HG02943 (cell line): Measurements from ENCODE around the gene MCC.
"Not testable (repeated sequence)": the region's sequence is repeated elsewhere in the genome, so short reads cannot be mapped to it uniquely, and the experiment has no call there.

ENCODE experiments used
- ATAC-seq: cut with Tn5 transposase; IDR thresholded peaks from one replicate; pipeline ENCODE4 v1.9.1; 2021; ENCODE audit warnings: mild to moderate bottlenecking, low read depth, moderate library complexity; ENCODE audit not compliant: unreplicated experiment

Gene MCC

GRCh38 chr5:113073629-113074034 lies 414.6 kb downstream of the MCC start:
- not testable (repeated sequence) for ATAC-seq

DNA sequence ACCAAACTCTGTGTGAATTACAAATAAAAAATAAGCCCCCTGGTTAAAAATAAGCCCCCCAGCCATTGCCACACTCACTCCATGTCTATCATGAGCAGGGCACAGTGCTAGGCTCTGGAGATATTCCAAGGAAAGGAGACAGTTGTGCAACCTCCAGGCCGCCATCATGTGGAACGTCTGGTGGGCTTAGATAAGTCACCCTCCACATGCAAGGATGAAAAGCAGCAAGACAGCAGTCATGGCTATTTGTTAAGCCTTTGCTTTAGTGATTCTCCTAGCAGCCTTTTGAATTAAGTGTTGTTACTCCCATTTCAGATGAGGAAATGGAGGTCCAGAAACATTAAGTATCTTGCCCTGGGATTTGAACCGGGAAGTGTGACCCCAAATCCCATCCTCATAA lies 416.9 kb downstream of the MCC start:
- ATAC-seq, result no peak

- no peak for ATAC-seq
Measured at GRCh38 chr5:113070901-113071300, 417.4 kb downstream of the MCC start.

- ATAC-seq, result no peak
Measured at GRCh38 chr5:113068559-113068958, 419.7 kb downstream of the MCC start.

DNA sequence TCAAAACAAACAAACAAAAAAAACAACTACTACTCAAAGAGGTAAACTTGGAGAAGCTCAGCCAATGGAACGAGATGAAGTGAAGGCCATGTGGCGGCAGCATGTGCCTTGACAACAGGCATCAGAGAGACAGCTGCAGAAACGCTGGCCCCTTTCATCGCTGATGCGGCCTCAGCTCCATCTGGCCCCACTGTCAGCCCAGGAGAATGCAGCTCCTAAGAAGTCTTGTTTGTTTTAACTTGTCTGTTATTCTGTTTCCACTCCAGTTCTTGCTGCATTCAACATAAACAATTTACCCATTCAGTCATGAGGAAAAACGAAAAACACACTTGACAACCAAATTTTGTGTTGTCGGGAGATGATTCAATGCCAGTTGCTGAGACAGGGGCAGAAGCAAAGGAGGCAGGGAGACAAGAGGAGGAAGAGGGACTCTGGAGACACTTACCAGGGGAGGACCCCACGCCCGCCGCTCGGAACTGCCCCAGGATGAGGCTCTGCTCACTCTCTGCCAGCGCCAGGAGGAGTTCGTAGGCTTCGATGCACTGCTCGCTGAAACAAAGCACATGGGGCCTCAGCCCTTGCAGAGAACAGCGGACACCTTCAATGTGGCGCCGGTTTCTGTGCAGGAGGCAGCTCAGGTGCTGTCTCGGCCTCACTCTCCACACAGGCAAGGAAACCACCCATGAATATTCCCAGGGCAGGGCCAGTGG lies 420.5 kb downstream of the MCC start:
- no peak for ATAC-seq

- no peak for ATAC-seq
Measured at GRCh38 chr5:113065626-113066025, 422.6 kb downstream of the MCC start.

DNA sequence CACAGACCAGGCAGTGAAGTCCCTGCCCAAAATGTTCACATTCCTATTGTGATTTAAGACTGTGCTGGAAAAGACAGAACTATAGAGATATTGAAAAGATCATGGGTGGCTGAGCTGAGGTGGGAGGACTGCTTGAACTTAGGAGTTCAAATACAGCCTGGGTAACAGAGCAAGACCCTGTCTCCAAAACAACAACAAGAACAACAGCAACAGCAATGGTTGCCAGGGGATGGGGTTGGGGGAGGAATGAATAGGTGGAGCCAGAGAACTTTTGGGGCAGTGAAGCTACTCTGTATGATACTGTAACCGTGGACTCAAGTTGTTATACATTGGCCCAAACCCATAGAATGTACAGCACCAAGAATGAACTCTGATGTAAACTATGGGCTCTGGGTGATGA lies 423.4 kb downstream of the MCC start:
- ATAC-seq, result no peak

DNA sequence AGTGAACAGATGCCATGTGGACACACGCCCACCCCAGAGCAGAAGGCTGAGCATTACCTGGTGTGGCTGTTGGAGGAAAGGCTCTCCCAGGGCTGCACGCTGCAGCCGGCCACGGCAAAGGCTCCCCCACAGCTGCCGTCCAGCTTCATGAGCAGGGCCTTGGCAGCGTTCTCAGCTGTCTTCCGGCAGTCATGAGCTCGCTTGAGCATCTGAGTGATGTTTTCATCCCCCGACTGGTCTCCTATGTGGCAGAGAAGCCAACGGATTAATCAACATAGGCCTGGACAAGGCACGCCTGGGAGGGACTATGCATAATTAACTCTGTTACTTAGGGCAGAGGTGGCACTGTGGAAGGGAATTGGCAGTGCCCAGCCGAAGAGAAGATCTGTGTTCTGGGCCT lies 424.3 kb downstream of the MCC start:
- no peak for ATAC-seq

DNA sequence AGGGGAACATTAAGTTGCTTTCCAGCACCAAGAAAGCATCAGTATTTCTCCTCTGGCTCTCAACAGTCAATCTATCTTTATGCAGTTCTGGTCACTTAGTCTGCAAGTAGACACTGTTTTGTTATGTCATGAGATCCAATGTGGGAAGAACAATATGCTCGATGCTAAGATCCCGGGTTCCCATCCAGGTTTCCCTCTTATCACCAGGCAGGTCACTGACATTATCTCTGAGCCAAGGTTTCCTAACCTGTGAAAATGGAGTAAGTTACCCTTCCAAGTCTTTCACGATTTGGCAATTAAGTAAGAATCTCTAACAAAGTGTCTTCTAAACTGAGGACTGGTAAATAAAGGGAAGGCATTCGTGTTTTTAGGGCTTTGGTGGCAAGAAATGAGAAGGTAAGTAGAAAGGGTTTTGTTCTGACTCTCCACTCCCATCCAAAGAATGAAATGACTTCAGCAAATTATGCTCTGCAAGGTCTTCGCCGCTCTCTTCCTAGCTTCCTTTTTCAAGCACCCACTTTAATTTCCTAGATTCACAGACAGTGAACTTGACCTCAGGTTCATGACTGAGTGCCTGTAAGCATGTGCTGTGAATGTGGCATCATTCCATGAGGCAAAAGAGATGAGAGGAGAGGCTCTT lies 425.3 kb downstream of the MCC start:
- no peak for ATAC-seq

- ATAC-seq, result no peak
Measured at GRCh38 chr5:113061846-113062780, 426.1 kb downstream of the MCC start.

DNA sequence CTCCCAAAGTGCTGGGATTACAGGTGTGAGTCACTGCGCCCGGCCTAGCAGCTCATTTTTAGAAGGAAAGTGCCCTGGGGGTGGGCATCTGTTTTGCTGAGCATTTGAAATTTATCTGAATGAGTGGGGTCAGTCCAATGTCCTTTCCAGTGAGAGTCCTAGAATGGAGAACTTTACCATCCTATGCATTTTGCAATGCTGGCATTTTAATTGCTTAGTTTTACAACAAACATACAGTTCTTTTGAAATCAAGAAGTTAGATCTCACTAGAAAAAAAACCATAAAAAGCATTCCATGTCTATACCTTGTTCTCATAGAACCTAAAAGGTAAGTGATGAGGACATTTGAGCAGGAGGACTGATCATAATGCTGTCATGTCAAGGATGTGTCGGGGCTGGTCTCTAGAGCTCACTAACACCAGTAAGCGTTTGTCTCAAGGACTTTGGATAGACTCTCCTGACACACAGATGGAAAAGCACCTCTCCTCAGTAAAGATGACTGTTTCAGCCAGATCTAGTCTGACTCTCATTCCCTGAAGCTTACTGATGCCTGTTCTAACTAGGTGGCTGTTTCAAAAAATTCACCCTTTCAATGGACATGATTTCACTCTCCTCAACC lies 427.7 kb downstream of the MCC start:
- ATAC-seq, result no peak

DNA sequence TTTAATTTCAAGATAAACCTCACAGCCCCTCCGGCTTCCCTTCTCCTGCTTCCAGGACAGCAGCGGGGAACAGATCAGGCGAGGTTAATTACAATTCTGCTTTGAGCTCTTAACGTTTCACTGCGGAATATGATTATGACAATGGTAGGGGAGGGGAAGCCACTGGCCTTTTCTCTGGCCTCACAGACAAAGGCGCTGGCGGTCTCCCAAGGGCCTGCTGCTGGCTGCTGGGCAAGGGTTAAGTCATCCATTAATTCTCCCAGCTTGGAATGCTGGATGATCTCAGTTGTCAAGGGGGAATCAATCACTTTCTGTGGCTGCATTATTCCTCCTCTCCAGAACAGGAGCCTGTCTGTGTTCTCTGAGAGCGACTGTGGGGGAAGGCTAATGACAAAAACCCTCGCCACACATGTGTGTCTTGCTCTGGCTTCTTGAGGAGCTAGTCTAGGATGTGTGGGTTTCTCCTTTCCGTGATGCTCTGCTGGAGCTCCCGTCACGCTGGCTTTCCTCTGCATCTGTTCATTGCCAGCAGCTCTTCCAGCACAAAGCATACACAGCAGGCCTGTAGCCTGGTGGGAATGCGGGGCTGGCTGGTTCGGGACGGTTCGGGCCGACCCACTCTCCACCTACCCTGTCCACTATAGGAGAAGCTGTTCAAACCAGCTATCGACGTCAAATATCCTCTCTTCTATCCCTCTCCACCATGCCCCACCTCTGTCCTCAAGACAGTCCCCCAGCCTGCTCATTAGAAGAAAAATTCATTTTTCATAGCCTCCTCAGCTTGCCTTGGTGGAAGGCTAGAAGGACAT lies 428.8 kb downstream of the MCC start:
- ATAC-seq, result no peak

DNA sequence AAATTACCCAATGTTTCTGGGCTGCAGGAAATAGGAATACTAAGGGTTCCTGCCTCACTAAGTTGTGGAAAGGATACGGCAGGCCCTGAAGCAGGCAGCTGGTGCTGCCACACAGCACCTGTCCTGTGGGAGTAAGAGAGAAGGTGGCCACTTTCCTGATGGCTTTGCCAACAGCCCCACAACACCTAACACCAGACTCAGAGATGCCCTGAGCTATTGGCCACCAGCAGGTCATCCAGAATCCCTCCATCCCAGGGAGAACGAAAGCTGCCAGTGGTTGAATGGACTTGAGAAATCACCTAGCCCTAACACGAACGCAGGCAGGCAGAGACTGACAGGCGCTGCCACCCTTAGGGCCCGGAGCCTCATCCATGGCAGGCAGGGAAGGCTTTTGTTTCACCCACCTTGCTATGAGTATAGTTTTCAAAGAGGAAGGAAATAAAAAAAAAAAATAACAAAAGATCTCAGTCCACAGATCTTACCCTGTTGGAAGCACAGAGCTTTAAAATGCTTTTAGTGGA lies 429.5 kb downstream of the MCC start:
- no peak for ATAC-seq

- no peak for ATAC-seq
Measured at GRCh38 chr5:113058269-113058668, 430.0 kb downstream of the MCC start.

- ATAC-seq, result no peak
Measured at GRCh38 chr5:113057557-113057984, 430.7 kb downstream of the MCC start.

GRCh38 chr5:113056988-113057387 lies 431.3 kb downstream of the MCC start:
- ATAC-seq, result no peak

GRCh38 chr5:113054899-113055298 lies 433.4 kb downstream of the MCC start:
- no peak for ATAC-seq

GRCh38 chr5:113053511-113053995 lies 434.7 kb downstream of the MCC start:
- ATAC-seq, result no peak

DNA sequence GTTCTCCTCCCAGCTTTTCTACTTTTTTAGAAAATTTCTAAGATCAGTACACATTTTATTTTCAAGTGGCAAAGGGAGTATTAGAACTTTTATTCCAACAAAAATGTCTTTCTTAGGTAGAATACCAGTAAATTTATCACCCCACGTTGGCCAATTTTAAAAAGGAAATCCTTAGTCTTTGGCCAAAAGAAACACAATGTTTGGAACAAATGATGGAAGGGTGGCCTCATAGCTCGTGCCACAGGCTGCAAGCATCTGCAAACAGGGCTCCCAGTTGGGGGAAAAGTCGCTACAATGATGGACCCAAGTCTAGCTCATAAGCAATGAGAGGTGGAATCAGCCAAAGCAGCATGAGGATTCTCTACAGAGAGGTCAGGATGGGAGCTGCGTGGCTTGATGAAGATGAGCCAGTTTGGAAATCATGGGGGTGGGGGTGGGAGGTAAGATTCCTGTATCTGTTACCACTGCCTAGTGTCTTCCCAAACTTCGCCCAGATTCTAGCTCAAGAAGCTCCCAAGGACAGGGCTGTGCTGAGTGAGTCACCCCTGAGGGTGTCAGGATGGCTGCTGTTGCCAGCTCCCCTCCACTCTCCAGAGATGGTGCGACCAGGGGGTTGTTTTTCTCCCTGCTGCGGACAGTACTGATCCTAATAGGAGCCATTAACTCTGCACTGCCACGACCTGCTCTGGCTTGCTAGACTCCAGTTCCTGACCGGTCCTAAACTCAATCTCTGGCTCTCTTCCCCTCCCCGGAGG lies 436.0 kb downstream of the MCC start:
- no peak for ATAC-seq
